Loucy (cell line): ENCODE measurements around the gene POTEM.
"Not testable (repeated sequence)": the region's sequence is repeated elsewhere in the genome, so short reads cannot be mapped to it uniquely, and the experiment has no call there.

ENCODE experiments used
- EZH2phosphoT487 ChIP-seq: fragments of 200-600 bp; IDR thresholded peaks from 2 replicates; pipeline ENCODE4 v1.6.1; 2018; ENCODE audit warnings: antibody characterized with exemption, mild to moderate bottlenecking, moderate library complexity, borderline replicate concordance
- TF ChIP-seq, protein P1 (sequence below): fragments of 200-600 bp; sonication (generic); conservative IDR thresholded peaks from 2 replicates; pipeline ENCODE4 v1.5.1; 2014; ENCODE audit warnings: mild to moderate bottlenecking, antibody characterized with exemption, low read length

DNA sequence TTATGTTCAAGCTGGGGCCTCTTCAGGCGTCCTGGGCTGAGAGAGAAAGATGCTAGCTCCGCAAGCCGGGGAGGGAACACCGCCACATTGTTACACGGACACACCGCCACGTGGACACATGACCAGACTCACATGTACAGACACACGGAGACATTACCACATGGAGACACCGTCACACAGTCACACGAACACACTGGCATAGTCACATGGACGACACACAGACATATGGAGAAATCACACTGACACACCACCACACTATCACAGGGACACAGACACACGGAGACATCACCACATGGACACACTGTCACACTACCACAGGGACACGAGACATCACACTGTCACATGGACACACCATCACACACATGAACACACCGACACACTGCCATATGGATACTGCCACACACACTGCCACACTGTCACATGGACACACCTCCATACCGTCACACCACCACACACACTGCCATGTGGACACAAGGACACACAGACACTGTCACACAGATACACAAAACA, 57.9 kb downstream of the POTEM start:
- TF ChIP-seq, protein P1, sequence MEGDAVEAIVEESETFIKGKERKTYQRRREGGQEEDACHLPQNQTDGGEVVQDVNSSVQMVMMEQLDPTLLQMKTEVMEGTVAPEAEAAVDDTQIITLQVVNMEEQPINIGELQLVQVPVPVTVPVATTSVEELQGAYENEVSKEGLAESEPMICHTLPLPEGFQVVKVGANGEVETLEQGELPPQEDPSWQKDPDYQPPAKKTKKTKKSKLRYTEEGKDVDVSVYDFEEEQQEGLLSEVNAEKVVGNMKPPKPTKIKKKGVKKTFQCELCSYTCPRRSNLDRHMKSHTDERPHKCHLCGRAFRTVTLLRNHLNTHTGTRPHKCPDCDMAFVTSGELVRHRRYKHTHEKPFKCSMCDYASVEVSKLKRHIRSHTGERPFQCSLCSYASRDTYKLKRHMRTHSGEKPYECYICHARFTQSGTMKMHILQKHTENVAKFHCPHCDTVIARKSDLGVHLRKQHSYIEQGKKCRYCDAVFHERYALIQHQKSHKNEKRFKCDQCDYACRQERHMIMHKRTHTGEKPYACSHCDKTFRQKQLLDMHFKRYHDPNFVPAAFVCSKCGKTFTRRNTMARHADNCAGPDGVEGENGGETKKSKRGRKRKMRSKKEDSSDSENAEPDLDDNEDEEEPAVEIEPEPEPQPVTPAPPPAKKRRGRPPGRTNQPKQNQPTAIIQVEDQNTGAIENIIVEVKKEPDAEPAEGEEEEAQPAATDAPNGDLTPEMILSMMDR, result not testable (repeated sequence)
- not testable (repeated sequence) for TF ChIP-seq EZH2phosphoT487
